H1 (cell line): Measurements from ENCODE around the gene MED17. TPM values are rescaled to one million over a fixed set of nuclear protein-coding genes. Genes with fewer than 3 reads are reported as not detected.
"Not testable (repeated sequence)": the region's sequence is repeated elsewhere in the genome, so short reads cannot be mapped to it uniquely, and the experiment has no call there.

Source experiments
- CTCF ChIA-PET: fragments of 300-600 bp; sonication (Branson Sonifier 250); formaldehyde crosslinking; loops from one replicate; lab custom pipeline; 2021; ENCODE audit not compliant: partially characterized antibody; lab: Charles Lee
- POLR2A ChIA-PET: fragments of 300-600 bp; sonication (Branson Sonifier 250); formaldehyde crosslinking; loops from one replicate; lab custom pipeline; 2021; ENCODE audit warnings: inconsistent platforms; ENCODE audit not compliant: partially characterized antibody; lab: Charles Lee
- DNase-seq, 2 experiments: peaks; one replicate each; pipeline versions ENCODE4 v3.0.0 to v3.0.0-alpha.2; 2010 to 2022; ENCODE audit warnings: low spot score in 2 of 2, low read depth in 1 of 2, mixed read lengths in 1 of 2
- FAIRE-seq: peaks from 2 replicates; lab custom pipeline; 2011; peaks lifted over from hg19 to GRCh38; lab: Jason Lieb, UNC
- H2AFZ ChIP-seq: 2 replicates; pipeline ENCODE4 v1.8.1; 2012; ENCODE audit warnings: low read length, inconsistent platforms
- H2AK5ac ChIP-seq: 2 replicates; pipeline ENCODE4 v1.6.1; 2013; ENCODE audit warnings: low read depth, low read length
- H2BK120ac ChIP-seq: replicated peaks from 2 replicates; pipeline ENCODE3; 2013; ENCODE audit warnings: low read depth, low read length, inconsistent platforms
- H2BK12ac ChIP-seq: 2 replicates; pipeline ENCODE4 v1.6.1; 2013; ENCODE audit warnings: low read depth, low read length
- H2BK15ac ChIP-seq: 2 replicates; pipeline ENCODE4 v1.6.1; 2013; ENCODE audit warnings: low read length
- H2BK20ac ChIP-seq: 2 replicates; pipeline ENCODE4 v1.6.1; 2013; ENCODE audit warnings: low read length
- H2BK5ac ChIP-seq: 2 replicates; pipeline ENCODE4 v1.6.1; 2013; ENCODE audit warnings: low read depth, low read length
- H3K14ac ChIP-seq: 2 replicates; pipeline ENCODE4 v1.6.1; 2013; ENCODE audit warnings: inconsistent platforms; ENCODE audit not compliant: insufficient read length
- H3K18ac ChIP-seq: 2 replicates; pipeline ENCODE4 v1.6.1; 2013; ENCODE audit warnings: low read length; ENCODE audit errors: extremely low read depth
- H3K23ac ChIP-seq: 2 replicates; pipeline ENCODE4 v1.6.1; 2013; ENCODE audit warnings: inconsistent platforms; ENCODE audit not compliant: insufficient read length
- H3K23me2 ChIP-seq: 2 replicates; pipeline ENCODE4 v1.6.1; 2013; ENCODE audit warnings: low read depth, low read length
- H3K27ac ChIP-seq: 2 replicates; pipeline ENCODE4 v1.6.1; 2011; ENCODE audit warnings: low read depth, low read length, inconsistent platforms
- H3K27me3 ChIP-seq, 4 experiments: replicated peaks in 1 of 4; 1 replicate in 1 of 4; 2 replicates in 3 of 4; pipeline versions ENCODE4 v1.6.1 to v1.8.1; 2011 to 2013; ENCODE audit warnings: low read length in 3 of 4, mild to moderate bottlenecking in 3 of 4, inconsistent platforms in 2 of 4, mixed read lengths in 2 of 4, moderate library complexity in 1 of 4; ENCODE audit not compliant: control insufficient read depth in 3 of 4, insufficient read depth in 3 of 4; ENCODE audit errors: extremely low read depth in 1 of 4
- H3K36me3 ChIP-seq, 4 experiments: 2 replicates each; pipeline versions ENCODE4 v1.6.1 to v1.8.1; 2011 to 2013; ENCODE audit warnings: mild to moderate bottlenecking in 4 of 4, low read length in 3 of 4, moderate library complexity in 2 of 4, control low read depth in 1 of 4, inconsistent platforms in 1 of 4; ENCODE audit not compliant: insufficient read depth in 4 of 4, control insufficient read depth in 2 of 4
- H3K4ac ChIP-seq: replicated peaks from 2 replicates; pipeline ENCODE3; 2013; ENCODE audit warnings: low read length, low read depth, mixed read lengths, inconsistent platforms; ENCODE audit not compliant: insufficient read length
- H3K4me1 ChIP-seq, 4 experiments: replicated peaks in 1 of 4; 1 replicate in 1 of 4; 2 replicates in 3 of 4; pipeline versions ENCODE4 v1.6.1 to v1.8.1; 2011 to 2013; ENCODE audit warnings: low read length in 3 of 4, inconsistent platforms in 2 of 4, mixed read lengths in 1 of 4; ENCODE audit not compliant: insufficient read depth in 4 of 4, control insufficient read depth in 3 of 4
- H3K4me2 ChIP-seq, 2 experiments: 2 replicates each; pipeline versions ENCODE4 v1.6.1 to v1.8.1; 2011 to 2013; ENCODE audit warnings: low read depth in 2 of 2, low read length in 2 of 2, control low read depth in 1 of 2, inconsistent platforms in 1 of 2, mild to moderate bottlenecking in 1 of 2; ENCODE audit not compliant: insufficient read depth in 1 of 2
- H3K4me3 ChIP-seq, 4 experiments: fragments of 200-600, 300-600 bp in 1 of 4; sonication (generic), shearing (Covaris generic), sonication (Bioruptor Twin) in 1 of 4; 2 replicates each; pipeline versions ENCODE4 v1.5.1 to v1.8.1; 2011 to 2016; ENCODE audit warnings: low read length in 4 of 4, low read depth in 3 of 4, control low read depth in 2 of 4, inconsistent platforms in 2 of 4, mild to moderate bottlenecking in 2 of 4, mixed read lengths in 1 of 4, moderate library complexity in 1 of 4; ENCODE audit not compliant: insufficient read depth in 2 of 4; ENCODE audit errors: extremely low read depth in 1 of 4
- H3K56ac ChIP-seq: replicated peaks from 2 replicates; pipeline ENCODE3; 2013; ENCODE audit warnings: low read depth, mild to moderate bottlenecking, mixed read lengths, low read length, inconsistent platforms; ENCODE audit not compliant: insufficient read length
- H3K79me1 ChIP-seq: 2 replicates; pipeline ENCODE4 v1.6.1; 2013; ENCODE audit warnings: low read depth, low read length, control low read depth
- H3K79me2 ChIP-seq, 2 experiments: 2 replicates each; pipeline versions ENCODE4 v1.6.1 to v1.8.1; 2012 to 2013; ENCODE audit warnings: low read length in 2 of 2, mild to moderate bottlenecking in 2 of 2, inconsistent platforms in 1 of 2; ENCODE audit not compliant: insufficient read depth in 2 of 2, control insufficient read depth in 1 of 2
- H3K9ac ChIP-seq, 4 experiments: replicated peaks in 1 of 4; 1 replicate in 1 of 4; 2 replicates in 3 of 4; pipeline versions ENCODE4 v1.6.1 to v1.8.1; 2011 to 2013; ENCODE audit warnings: low read depth in 3 of 4, low read length in 3 of 4, control low read depth in 2 of 4, mild to moderate bottlenecking in 2 of 4, moderate library complexity in 2 of 4, inconsistent platforms in 1 of 4; ENCODE audit errors: extremely low read depth in 1 of 4
- H3K9me3 ChIP-seq, 2 experiments: 2 replicates each; pipeline versions ENCODE4 v1.6.1 to v1.8.1; 2012 to 2013; ENCODE audit warnings: mild to moderate bottlenecking in 2 of 2, moderate library complexity in 2 of 2, control low read depth in 1 of 2, inconsistent platforms in 1 of 2, low read depth in 1 of 2, low read length in 1 of 2, mixed read lengths in 1 of 2; ENCODE audit not compliant: insufficient read depth in 2 of 2
- H4K20me1 ChIP-seq, 2 experiments: replicated peaks in 1 of 2; 2 replicates each; pipeline versions ENCODE3 to v1.8.1; 2011 to 2013; ENCODE audit warnings: inconsistent platforms in 2 of 2, low read length in 2 of 2, mild to moderate bottlenecking in 1 of 2; ENCODE audit not compliant: insufficient read depth in 2 of 2, control insufficient read depth in 1 of 2
- H4K5ac ChIP-seq: 2 replicates; pipeline ENCODE4 v1.6.1; 2013; ENCODE audit warnings: low read length, low read depth, mixed read lengths, inconsistent platforms; ENCODE audit not compliant: insufficient read length
- H4K8ac ChIP-seq: 2 replicates; pipeline ENCODE4 v1.8.0; 2013; ENCODE audit warnings: mild to moderate bottlenecking, moderate library complexity, low read length, inconsistent platforms; ENCODE audit not compliant: insufficient read depth; ENCODE audit errors: extremely low read depth
- H4K91ac ChIP-seq: replicated peaks from 2 replicates; pipeline ENCODE3; 2013; ENCODE audit warnings: low read length, mixed read lengths, inconsistent platforms; ENCODE audit not compliant: insufficient read length
- WGBS, 2 experiments: shearing (Covaris generic) in 1 of 2; methylation state at CpG; one replicate each; pipeline versions ENCODE4 v1.1.6 to v1.1.7; 2013 to 2015; ENCODE audit warnings: low lambda C conversion rate in 2 of 2, mixed read lengths in 2 of 2, inconsistent platforms in 1 of 2, low coverage in 1 of 2, missing lambda C conversion rate in 1 of 2; ENCODE audit not compliant: insufficient replicate concordance in 2 of 2, insufficient coverage in 1 of 2, insufficient read length in 1 of 2; ENCODE audit errors: extremely low coverage in 1 of 2, missing lambda C conversion rate in 1 of 2; 5-methylcytosine and 5-hydroxymethylcytosine counted together
- polyA plus RNA-seq, 7 experiments: library from polyadenylated mRNA; depleted of rRNA in 3 of 7; stranded (reverse) in 5 of 7; unstranded in 2 of 7; fragments of >200 nt in 5 of 7; fragments of 200-250 nt in 2 of 7; gene quantifications; 1 replicate in 5 of 7; 2 replicates in 1 of 7; 4 replicates in 1 of 7; pipeline versions ENCODE4 v1.2.1 to v1.2.3, GENCODE V29; 2011 to 2013; ENCODE audit warnings: missing spikeins in 2 of 7, mixed read lengths in 2 of 7
- total RNA-seq: library from RNA; stranded (reverse); fragmentation: NEBNext Ultra II Directional; extraction: Animal tissue kit (Norgen Biotek cat#: 25700); gene quantifications from 2 replicates; pipeline ENCODE4 v1.2.1, GENCODE V29; 2021

MED17 gene
- total and polyA plus RNA-seq, 2 of the 8 experiments (the other 6 are each of a cell fraction or from before 2014, with no cell fraction given): 8.8 to 33.7 TPM

DNA sequence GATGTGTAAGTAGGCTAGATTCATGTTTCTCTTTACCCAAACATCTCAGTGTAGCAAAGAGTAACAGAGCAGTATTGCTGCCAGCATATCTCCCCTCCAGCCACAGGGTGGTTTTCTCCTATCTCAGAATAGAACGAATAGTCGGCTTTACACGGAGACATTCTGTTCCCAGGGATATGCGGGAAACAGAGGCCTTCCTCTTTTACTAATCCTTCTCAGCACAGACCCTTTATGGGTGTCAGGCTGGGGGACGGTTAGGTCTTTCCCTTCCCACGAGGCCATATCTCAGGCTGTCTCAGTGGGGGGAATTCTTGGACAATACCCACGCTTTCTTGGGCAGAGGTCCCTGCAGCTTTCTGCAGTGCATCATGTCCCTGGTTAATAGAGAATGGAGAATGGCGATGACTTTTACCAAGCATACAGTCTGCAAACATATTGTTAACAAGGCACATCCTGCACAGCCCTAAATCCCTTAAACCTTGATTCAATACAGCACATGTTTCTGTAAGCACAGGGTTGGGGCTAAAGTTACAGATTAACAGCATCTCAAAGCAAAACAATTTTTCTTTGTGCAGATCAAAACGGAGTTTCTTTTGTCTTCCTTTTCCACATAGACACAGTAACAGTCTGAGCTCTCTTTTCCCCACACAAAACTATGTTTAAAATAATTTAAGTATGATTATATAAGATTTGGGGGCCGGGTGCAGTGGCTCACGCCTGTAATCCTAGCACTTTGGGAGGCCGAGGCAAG is 38.9 kb upstream of the MED17 start:
- Histone ChIP-seq H3K4me2 (peak overlapping the region; percentile 10 to 14; a peak in 1 of 4 replicates), H3K79me2 (peaks cover 8 to 38% of the 10 kb centered on the region in 2 experiments)
- not testable (repeated sequence) for FAIRE-seq, H2BK120ac ChIP-seq, H2BK15ac ChIP-seq, H4K5ac ChIP-seq, H2AFZ ChIP-seq, H3K4ac ChIP-seq, H4K8ac ChIP-seq, H3K14ac ChIP-seq, H3K56ac ChIP-seq, H3K79me1 ChIP-seq, H3K27me3 ChIP-seq, H2BK20ac ChIP-seq, H3K18ac ChIP-seq, H2BK5ac ChIP-seq, DNase-seq, H3K4me1 ChIP-seq, H2BK12ac ChIP-seq, H3K9ac ChIP-seq, H2AK5ac ChIP-seq, H3K9me3 ChIP-seq, H4K20me1 ChIP-seq, H3K36me3 ChIP-seq, H3K27ac ChIP-seq, H3K23me2 ChIP-seq, H3K4me3 ChIP-seq, H4K91ac ChIP-seq, H3K23ac ChIP-seq
- WGBS, 2 experiments: 63% methylated on average over 12 of the region's 12 CpGs; no CpG with 5 or more reads in 1 of the 2 experiments
- POLR2A ChIA-PET: interaction anchor here (0.7 to 1.4 kb wide), 4 partner anchors 9 to 39 kb away, joined by 3 to 5 read pairs (median 4); partner anchors contain the start of gene MED17
- CTCF ChIA-PET: interaction anchor here (0.6 to 1.3 kb wide), 3 partner anchors 31 to 50 kb away, joined by 3 to 4 read pairs (median 3); no protein-coding TSS in a partner anchor
